Adipocyte (in vitro differentiated cells): ENCODE results near the gene XXYLT1.

ENCODE experiments used
- DNase-seq: peaks from one replicate; pipeline ENCODE4 v3.0.0-alpha.2; 2015; ENCODE audit warnings: low read depth
- H3K27me3 ChIP-seq: replicated peaks from 2 replicates; pipeline ENCODE4 v1.7.0; 2013; ENCODE audit warnings: mild to moderate bottlenecking, low read length, moderate library complexity; ENCODE audit not compliant: control insufficient read depth, insufficient read depth
- H3K36me3 ChIP-seq: 2 replicates; pipeline ENCODE4 v1.7.0; 2013; ENCODE audit warnings: low read length, mild to moderate bottlenecking, moderate library complexity; ENCODE audit not compliant: control insufficient read depth, insufficient read depth, severe bottlenecking
- H3K4me1 ChIP-seq: 2 replicates; pipeline ENCODE4 v1.7.0; 2013; ENCODE audit warnings: mild to moderate bottlenecking, low read length, moderate library complexity; ENCODE audit not compliant: control insufficient read depth, insufficient read depth
- H3K4me3 ChIP-seq: 2 replicates; pipeline ENCODE4 v1.7.0; 2013; ENCODE audit warnings: mild to moderate bottlenecking, low read length, moderate library complexity
- H3K9ac ChIP-seq: 2 replicates; pipeline ENCODE4 v1.7.0; 2013; ENCODE audit warnings: mild to moderate bottlenecking, low read length, moderate library complexity
- H3K9me3 ChIP-seq: 2 replicates; pipeline ENCODE4 v1.7.0; 2013; ENCODE audit warnings: mild to moderate bottlenecking, low read length, moderate library complexity; ENCODE audit not compliant: control insufficient read depth

Gene XXYLT1

GRCh38 chr3:195070336-195070735, 200.6 kb downstream of the XXYLT1 start:
- no peak for DNase-seq

GRCh38 chr3:195069501-195070251, 201.3 kb downstream of the XXYLT1 start:
- Histone ChIP-seq H3K4me3 (no peak overlapping the region), H3K36me3 (peaks cover 21% of the 10 kb centered on the region), H3K27me3 (no peaks in the 10 kb centered on the region), H3K9ac (no peak overlapping the region), H3K9me3 (no peaks in the 10 kb centered on the region), H3K4me1 (no peaks in the 10 kb centered on the region)
- no peak for DNase-seq

More at GRCh38 chr3:195070336-195070735, 200.6 kb downstream of the XXYLT1 start:
- Histone ChIP-seq H3K4me3 (no peak overlapping the region), H3K27me3 (no peaks in the 10 kb centered on the region), H3K36me3 (peaks cover 21% of the 10 kb centered on the region), H3K4me1 (no peaks in the 10 kb centered on the region), H3K9me3 (no peaks in the 10 kb centered on the region), H3K9ac (no peak overlapping the region)

- DNase-seq, result no peak
- H3K36me3 ChIP-seq, result peaks cover 21% of the 10 kb centered on the region
- no peak overlapping the region for H3K9ac ChIP-seq
- H3K4me3 ChIP-seq, result no peak overlapping the region
- no peaks in the 10 kb centered on the region for H3K4me1 ChIP-seq
- H3K27me3 ChIP-seq, result no peaks in the 10 kb centered on the region
- no peaks in the 10 kb centered on the region for H3K9me3 ChIP-seq
These were observed 202.6 kb downstream of the XXYLT1 start for GRCh38 chr3:195068084-195069080.

- Histone ChIP-seq H3K9me3 (no peaks in the 10 kb centered on the region), H3K4me3 (no peak overlapping the region), H3K36me3 (peaks cover 21% of the 10 kb centered on the region), H3K27me3 (peaks cover 11% of the 10 kb centered on the region), H3K9ac (no peak overlapping the region), H3K4me1 (no peaks in the 10 kb centered on the region)
- DNase-seq, result no peak
These were observed 204.5 kb downstream of the XXYLT1 start for GRCh38 chr3:195066441-195066841.

GRCh38 chr3:195065864-195066185, 205.1 kb downstream of the XXYLT1 start:
- Histone ChIP-seq H3K27me3 (peaks cover 15% of the 10 kb centered on the region), H3K9ac (no peak overlapping the region), H3K4me1 (no peaks in the 10 kb centered on the region), H3K4me3 (no peak overlapping the region), H3K9me3 (no peaks in the 10 kb centered on the region), H3K36me3 (peaks cover 21% of the 10 kb centered on the region)
- no peak for DNase-seq

GRCh38 chr3:195065142-195065863, 205.7 kb downstream of the XXYLT1 start:
- Histone ChIP-seq H3K9ac (no peak overlapping the region), H3K27me3 (peaks cover 19% of the 10 kb centered on the region), H3K4me1 (no peaks in the 10 kb centered on the region), H3K4me3 (no peak overlapping the region), H3K9me3 (no peaks in the 10 kb centered on the region), H3K36me3 (peaks cover 21% of the 10 kb centered on the region)
- no peak for DNase-seq

- Histone ChIP-seq H3K4me3 (no peak overlapping the region), H3K9ac (no peak overlapping the region), H3K27me3 (peaks cover 24% of the 10 kb centered on the region), H3K36me3 (peaks cover 18% of the 10 kb centered on the region), H3K4me1 (no peaks in the 10 kb centered on the region), H3K9me3 (no peaks in the 10 kb centered on the region)
- DNase-seq, result no peak
These were observed 206.5 kb downstream of the XXYLT1 start for GRCh38 chr3:195064300-195064931.

GRCh38 chr3:195063581-195064193, 207.3 kb downstream of the XXYLT1 start:
- DNase-seq, result no peak
- Histone ChIP-seq H3K27me3 (peaks cover 27% of the 10 kb centered on the region), H3K4me3 (no peak overlapping the region)

GRCh38 chr3:195062866-195063540, 208.0 kb downstream of the XXYLT1 start:
- H3K36me3 ChIP-seq, result peaks cover 5% of the 10 kb centered on the region
- no peaks in the 10 kb centered on the region for H3K9me3 ChIP-seq
- DNase-seq, result no peak
- H3K9ac ChIP-seq, result no peak overlapping the region
- H3K27me3 ChIP-seq, result peaks cover 33% of the 10 kb centered on the region
- H3K4me1 ChIP-seq, result no peaks in the 10 kb centered on the region
- no peak overlapping the region for H3K4me3 ChIP-seq

More at GRCh38 chr3:195063581-195064193, 207.3 kb downstream of the XXYLT1 start:
- Histone ChIP-seq H3K9me3 (no peaks in the 10 kb centered on the region), H3K4me1 (no peaks in the 10 kb centered on the region), H3K36me3 (peaks cover 11% of the 10 kb centered on the region), H3K9ac (no peak overlapping the region)
